Neural cell (in vitro differentiated cells): ENCODE results near the gene EPHA2. TPM values are rescaled to one million over a fixed set of nuclear protein-coding genes. Genes with fewer than 3 reads are reported as not detected.
A peak's percentile ranks its signal among the peaks of the same experiment; 100 is the strongest.

Experiments used
- H2AFZ ChIP-seq: fragments of 200-600, 300-800 bp; sonication (generic), shearing (Covaris generic); 2 replicates; pipeline ENCODE4 v1.6.0; 2014; ENCODE audit warnings: low read depth, mild to moderate bottlenecking, antibody characterized with exemption, low read length, moderate library complexity
- H3F3A ChIP-seq: fragments of 200-600 bp; shearing (Covaris generic); 2 replicates; pipeline ENCODE4 v1.6.1; 2016; ENCODE audit warnings: mild to moderate bottlenecking, moderate library complexity, mixed read lengths, antibody characterized with exemption, low read length; ENCODE audit not compliant: insufficient read depth, poor library complexity, severe bottlenecking
- H3K27ac ChIP-seq: fragments of 200-600, 300-800 bp; sonication (generic), shearing (Covaris generic); 2 replicates; pipeline ENCODE4 v1.5.1; 2014; ENCODE audit warnings: mild to moderate bottlenecking, low read length, moderate library complexity
- H3K27me3 ChIP-seq: fragments of 300-800, 200-600 bp; sonication (generic), shearing (Covaris generic); 2 replicates; pipeline ENCODE4 v1.6.0; 2014; ENCODE audit warnings: mild to moderate bottlenecking, low read depth, low read length, moderate library complexity; ENCODE audit not compliant: insufficient read depth
- H3K36me3 ChIP-seq: fragments of 300-800, 200-600 bp; sonication (generic), shearing (Covaris generic); 2 replicates; pipeline ENCODE4 v1.5.1; 2014; ENCODE audit warnings: mild to moderate bottlenecking, antibody characterized with exemption, low read length, moderate library complexity; ENCODE audit not compliant: insufficient read depth
- H3K4me2 ChIP-seq: fragments of 300-800, 200-600 bp; sonication (generic), shearing (Covaris generic); 2 replicates; pipeline ENCODE4 v1.6.0; 2014; ENCODE audit warnings: mild to moderate bottlenecking, low read length
- H3K4me3 ChIP-seq: fragments of 300-800, 200-600 bp; sonication (generic), shearing (Covaris generic); 2 replicates; pipeline ENCODE4 v1.5.1; 2014; ENCODE audit warnings: mild to moderate bottlenecking, low read length, moderate library complexity
- H3K79me2 ChIP-seq: fragments of 200-600 bp; shearing (Covaris generic); replicated peaks from 2 replicates; pipeline ENCODE4 v1.6.0; 2014; ENCODE audit warnings: mild to moderate bottlenecking, low read length, moderate library complexity; ENCODE audit not compliant: insufficient read depth
- H3K9ac ChIP-seq: fragments of 300-800, 200-600 bp; sonication (generic), shearing (Covaris generic); 2 replicates; pipeline ENCODE4 v1.6.1; 2016; ENCODE audit warnings: mild to moderate bottlenecking, low read length, mixed read lengths
- H3K9me2 ChIP-seq: fragments of 200-600 bp; shearing (Covaris generic); 2 replicates; pipeline ENCODE4 v1.6.1; 2016; ENCODE audit warnings: mild to moderate bottlenecking, low read length, mixed read lengths; ENCODE audit not compliant: insufficient read depth
- H3K9me3 ChIP-seq: fragments of 200-600, 300-800 bp; sonication (generic), shearing (Covaris generic); 2 replicates; pipeline ENCODE4 v1.6.1; 2016; ENCODE audit warnings: mild to moderate bottlenecking, mixed run types, low read length, moderate library complexity, mixed read lengths
- H4K20me1 ChIP-seq: fragments of 200-600 bp; shearing (Covaris generic); 2 replicates; pipeline ENCODE4 v1.6.1; 2016; ENCODE audit warnings: mild to moderate bottlenecking, mixed run types; ENCODE audit not compliant: insufficient read depth
- CTCF ChIP-seq: fragments of 450-650 bp; IDR thresholded peaks from 2 replicates; pipeline ENCODE4 v1.5.1; 2014; ENCODE audit warnings: antibody characterized with exemption, mild to moderate bottlenecking, moderate library complexity; ENCODE audit not compliant: poor library complexity, severe bottlenecking
- EP300 ChIP-seq: fragments of 450-650 bp; conservative IDR thresholded peaks from 2 replicates; pipeline ENCODE4 v1.6.1; 2014; ENCODE audit warnings: antibody characterized with exemption, mild to moderate bottlenecking, moderate library complexity; ENCODE audit not compliant: poor library complexity, severe bottlenecking
- EZH2 ChIP-seq: fragments of 200-600, 300-800 bp; shearing (Covaris generic), sonication (generic); IDR thresholded peaks from 2 replicates; pipeline ENCODE4 v1.6.1; 2014; ENCODE audit warnings: antibody characterized with exemption, low read length, borderline replicate concordance, mild to moderate bottlenecking; ENCODE audit not compliant: insufficient read depth, poor library complexity, severe bottlenecking
- MXI1 ChIP-seq: fragments of 450-650 bp; conservative IDR thresholded peaks from 2 replicates; pipeline ENCODE4 v1.6.1; 2014; ENCODE audit warnings: antibody characterized with exemption, mild to moderate bottlenecking; ENCODE audit not compliant: poor library complexity, severe bottlenecking
- POLR2AphosphoS5 ChIP-seq: IDR thresholded peaks from 2 replicates; pipeline ENCODE4 v1.6.1; 2012
- RAD21 ChIP-seq: fragments of 450-650 bp; conservative IDR thresholded peaks from 2 replicates; pipeline ENCODE4 v1.6.1; 2014; ENCODE audit warnings: antibody characterized with exemption, mild to moderate bottlenecking, moderate library complexity
- SMC3 ChIP-seq: fragments of 450-650 bp; conservative IDR thresholded peaks from 2 replicates; pipeline ENCODE4 v1.6.1; 2014; ENCODE audit warnings: antibody characterized with exemption, mild to moderate bottlenecking, moderate library complexity; ENCODE audit not compliant: poor library complexity
- TAF1 ChIP-seq: IDR thresholded peaks from 2 replicates; pipeline ENCODE4 v1.6.1; 2012; ENCODE audit warnings: low read depth
- polyA plus RNA-seq: library from polyadenylated mRNA; depleted of rRNA; stranded (reverse); fragments of >200 nt; gene quantifications from 2 replicates; pipeline ENCODE4 v1.2.3, GENCODE V29; 2014
- TF ChIP-seq, protein P1 (sequence below): IDR thresholded peaks from 2 replicates; pipeline ENCODE4 v1.6.1; 2012; ENCODE audit warnings: borderline replicate concordance

The EPHA2 gene
- polyA plus RNA-seq, 1 donor from 2014 or later, result 0.63 TPM

DNA sequence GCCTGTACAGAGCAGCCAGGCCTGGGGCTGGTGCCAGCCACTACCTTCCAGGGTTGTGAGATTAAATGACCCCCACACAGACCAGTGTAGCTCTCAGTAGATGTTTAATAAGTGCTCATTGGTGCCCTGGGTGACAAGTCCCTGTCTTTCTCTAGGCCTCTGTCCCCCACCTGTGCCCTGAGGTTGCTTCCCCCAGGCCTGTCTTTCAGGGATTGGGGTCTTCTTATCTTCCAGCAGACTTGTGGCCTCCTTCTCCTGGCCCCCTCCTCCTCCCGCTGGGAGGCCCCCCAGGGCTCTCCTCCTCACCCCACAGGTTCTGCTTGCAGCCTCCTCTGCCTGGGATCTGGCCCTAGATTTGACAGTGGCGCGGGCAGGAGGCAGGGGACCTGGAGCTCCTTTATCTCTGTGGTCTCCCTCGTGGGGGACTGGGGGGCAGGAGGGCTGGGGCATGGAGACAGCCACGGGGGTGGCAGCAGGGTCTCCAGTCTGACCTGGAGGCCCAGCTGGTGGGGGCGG lies 40.3 kb downstream of the EPHA2 start:
- H2AFZ ChIP-seq, result peak overlapping the region; percentile 14
- TF ChIP-seq CTCF, result no peak
- no peak for TF ChIP-seq MXI1
- no peak for TF ChIP-seq EP300
- no peak for TF ChIP-seq SMC3
- TF ChIP-seq EZH2, result no peak
- TF ChIP-seq TAF1, result no peak
- TF ChIP-seq, protein P1, sequence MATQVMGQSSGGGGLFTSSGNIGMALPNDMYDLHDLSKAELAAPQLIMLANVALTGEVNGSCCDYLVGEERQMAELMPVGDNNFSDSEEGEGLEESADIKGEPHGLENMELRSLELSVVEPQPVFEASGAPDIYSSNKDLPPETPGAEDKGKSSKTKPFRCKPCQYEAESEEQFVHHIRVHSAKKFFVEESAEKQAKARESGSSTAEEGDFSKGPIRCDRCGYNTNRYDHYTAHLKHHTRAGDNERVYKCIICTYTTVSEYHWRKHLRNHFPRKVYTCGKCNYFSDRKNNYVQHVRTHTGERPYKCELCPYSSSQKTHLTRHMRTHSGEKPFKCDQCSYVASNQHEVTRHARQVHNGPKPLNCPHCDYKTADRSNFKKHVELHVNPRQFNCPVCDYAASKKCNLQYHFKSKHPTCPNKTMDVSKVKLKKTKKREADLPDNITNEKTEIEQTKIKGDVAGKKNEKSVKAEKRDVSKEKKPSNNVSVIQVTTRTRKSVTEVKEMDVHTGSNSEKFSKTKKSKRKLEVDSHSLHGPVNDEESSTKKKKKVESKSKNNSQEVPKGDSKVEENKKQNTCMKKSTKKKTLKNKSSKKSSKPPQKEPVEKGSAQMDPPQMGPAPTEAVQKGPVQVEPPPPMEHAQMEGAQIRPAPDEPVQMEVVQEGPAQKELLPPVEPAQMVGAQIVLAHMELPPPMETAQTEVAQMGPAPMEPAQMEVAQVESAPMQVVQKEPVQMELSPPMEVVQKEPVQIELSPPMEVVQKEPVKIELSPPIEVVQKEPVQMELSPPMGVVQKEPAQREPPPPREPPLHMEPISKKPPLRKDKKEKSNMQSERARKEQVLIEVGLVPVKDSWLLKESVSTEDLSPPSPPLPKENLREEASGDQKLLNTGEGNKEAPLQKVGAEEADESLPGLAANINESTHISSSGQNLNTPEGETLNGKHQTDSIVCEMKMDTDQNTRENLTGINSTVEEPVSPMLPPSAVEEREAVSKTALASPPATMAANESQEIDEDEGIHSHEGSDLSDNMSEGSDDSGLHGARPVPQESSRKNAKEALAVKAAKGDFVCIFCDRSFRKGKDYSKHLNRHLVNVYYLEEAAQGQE, result no peak
- TF ChIP-seq POLR2AphosphoS5, result no peak
- no peak for TF ChIP-seq RAD21
- H3K9me3 ChIP-seq, result no peaks in the 10 kb centered on the region
- no peaks in the 10 kb centered on the region for H3F3A ChIP-seq
- no peaks in the 10 kb centered on the region for H4K20me1 ChIP-seq
- H3K27ac ChIP-seq, result no peak overlapping the region
- H3K27me3 ChIP-seq, result no peaks in the 10 kb centered on the region
- H3K79me2 ChIP-seq, result no peaks in the 10 kb centered on the region
- peak overlapping the region; percentile 39 for H3K9ac ChIP-seq
- no peak overlapping the region for H3K4me2 ChIP-seq
- no peak overlapping the region for H3K4me3 ChIP-seq
- no peaks in the 10 kb centered on the region for H3K9me2 ChIP-seq
- H3K36me3 ChIP-seq, result no peaks in the 10 kb centered on the region

DNA sequence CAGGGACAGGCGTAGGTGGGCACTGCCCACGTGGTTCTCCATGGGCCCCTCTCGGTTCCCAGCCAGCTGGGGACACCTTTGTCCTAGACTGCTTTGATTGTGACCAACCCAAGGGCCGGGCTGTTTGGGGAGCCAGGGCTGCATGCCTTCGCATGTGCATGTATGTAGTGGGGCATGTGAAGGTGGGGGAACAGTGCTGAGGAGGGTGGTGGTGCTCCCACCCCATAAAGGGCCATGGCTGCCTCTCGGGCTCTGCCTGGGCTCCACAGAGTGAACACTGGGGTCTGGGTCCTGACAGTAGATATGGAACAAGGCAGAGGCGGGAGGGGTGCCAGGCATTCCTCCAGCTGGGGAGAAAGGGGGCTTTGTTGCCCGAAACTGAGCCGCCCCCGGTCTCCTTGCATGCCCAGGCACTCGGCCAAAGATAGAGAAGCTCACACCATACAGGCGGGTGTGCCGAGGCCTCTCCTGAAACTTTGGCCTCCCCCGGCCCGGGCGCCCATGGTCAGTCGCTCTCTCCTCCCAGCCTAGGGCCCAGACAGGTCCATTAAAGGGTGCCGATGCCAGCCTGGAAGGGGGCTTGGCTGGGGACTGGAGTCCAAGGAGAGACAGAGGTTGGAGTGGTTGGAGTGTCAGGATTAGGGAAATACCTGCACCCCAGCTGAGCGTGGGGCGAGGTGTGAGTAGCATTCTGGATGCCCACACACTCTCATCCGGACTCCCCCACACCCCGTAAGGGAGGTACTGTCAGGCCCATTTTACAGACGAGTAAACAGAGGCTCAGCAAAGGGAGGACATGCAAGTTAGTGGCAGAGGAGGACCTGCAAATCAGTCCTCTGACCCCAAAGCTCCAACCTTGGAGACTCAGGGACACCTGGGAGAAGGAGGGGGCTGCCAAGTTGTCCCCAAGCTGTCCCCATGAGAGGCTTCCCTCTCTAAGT lies 41.1 kb downstream of the EPHA2 start:
- no peaks in the 10 kb centered on the region for H3F3A ChIP-seq
- H3K9me2 ChIP-seq, result no peaks in the 10 kb centered on the region
- H3K27ac ChIP-seq, result no peak overlapping the region
- no peaks in the 10 kb centered on the region for H3K36me3 ChIP-seq
- no peaks in the 10 kb centered on the region for H4K20me1 ChIP-seq
- H3K27me3 ChIP-seq, result no peaks in the 10 kb centered on the region
- no peak overlapping the region for H2AFZ ChIP-seq
- H3K9me3 ChIP-seq, result no peaks in the 10 kb centered on the region
- no peak overlapping the region for H3K4me2 ChIP-seq
- H3K9ac ChIP-seq, result no peak overlapping the region
- H3K79me2 ChIP-seq, result no peaks in the 10 kb centered on the region
- H3K4me3 ChIP-seq, result no peak overlapping the region
- TF ChIP-seq EP300, result no peak
- TF ChIP-seq RAD21, result no peak
- TF ChIP-seq, protein P1, result no peak
- no peak for TF ChIP-seq CTCF
- no peak for TF ChIP-seq TAF1
